Activated CD8-positive, alpha-beta memory T cell treated with anti-CD3 and anti-CD28 coated beads for 1 hour (primary cell): ENCODE data around the gene GLDN.
"Not testable (repeated sequence)": the region's sequence is repeated elsewhere in the genome, so short reads cannot be mapped to it uniquely, and the experiment has no call there.

ENCODE experiments used
- DNase-seq, 2 donors: peaks; one replicate each; pipeline ENCODE4 v3.0.0-alpha.2; 2020; ENCODE audit warnings: low read depth in 1 of 2; ENCODE audit errors: extremely low read depth in 1 of 2

Gene GLDN

GRCh38 chr15:51386960-51387698, 45.7 kb downstream of the GLDN start:
- no peak for DNase-seq

- no peak for DNase-seq
These were observed 46.2 kb downstream of the GLDN start for GRCh38 chr15:51387699-51388041.

- no peak for DNase-seq
These were observed 47.3 kb downstream of the GLDN start for GRCh38 chr15:51388726-51389125.

- DNase-seq, result no peak
These were observed 48.9 kb downstream of the GLDN start for GRCh38 chr15:51390241-51390965.

GRCh38 chr15:51390966-51391422, 49.5 kb downstream of the GLDN start:
- DNase-seq, result no peak

- DNase-seq, result no peak
These were observed 55.5 kb downstream of the GLDN start for GRCh38 chr15:51396921-51397320.

GRCh38 chr15:51398626-51399025, 57.2 kb downstream of the GLDN start:
- no peak for DNase-seq

GRCh38 chr15:51401051-51401780, 59.8 kb downstream of the GLDN start:
- DNase-seq, result no peak

GRCh38 chr15:51401872-51402517, 60.5 kb downstream of the GLDN start:
- DNase-seq, result no peak

GRCh38 chr15:51403072-51403878, 61.8 kb downstream of the GLDN start:
- DNase-seq, result no peak

GRCh38 chr15:51403946-51404695, 62.7 kb downstream of the GLDN start:
- no peak for DNase-seq

- no peak for DNase-seq
These were observed 64.5 kb downstream of the GLDN start for GRCh38 chr15:51405693-51406523.

- no peak for DNase-seq
These were observed 72.9 kb downstream of the GLDN start for GRCh38 chr15:51414256-51414860.

- no peak for DNase-seq
These were observed 74.7 kb downstream of the GLDN start for GRCh38 chr15:51416129-51416528.

GRCh38 chr15:51423040-51423439, 81.6 kb downstream of the GLDN start:
- not testable (repeated sequence) for DNase-seq

- DNase-seq, result no peak
These were observed 83.3 kb downstream of the GLDN start for GRCh38 chr15:51424780-51425179.

GRCh38 chr15:51425517-51426040, 84.1 kb downstream of the GLDN start:
- no peak for DNase-seq

GRCh38 chr15:51438526-51438925, 97.1 kb downstream of the GLDN start:
- DNase-seq, result no peak
